ENCODE data around the gene DZIP1L. TPM values are rescaled to one million over a fixed set of nuclear protein-coding genes. Genes with fewer than 3 reads are reported as not detected.
"Not testable (repeated sequence)": the region's sequence is repeated elsewhere in the genome, so short reads cannot be mapped to it uniquely, and the experiment has no call there.

The DZIP1L gene
- total RNA-seq, 4 donors from 2014 or later = 12.7 to 23.0 (median 17.2) TPM

DNA sequence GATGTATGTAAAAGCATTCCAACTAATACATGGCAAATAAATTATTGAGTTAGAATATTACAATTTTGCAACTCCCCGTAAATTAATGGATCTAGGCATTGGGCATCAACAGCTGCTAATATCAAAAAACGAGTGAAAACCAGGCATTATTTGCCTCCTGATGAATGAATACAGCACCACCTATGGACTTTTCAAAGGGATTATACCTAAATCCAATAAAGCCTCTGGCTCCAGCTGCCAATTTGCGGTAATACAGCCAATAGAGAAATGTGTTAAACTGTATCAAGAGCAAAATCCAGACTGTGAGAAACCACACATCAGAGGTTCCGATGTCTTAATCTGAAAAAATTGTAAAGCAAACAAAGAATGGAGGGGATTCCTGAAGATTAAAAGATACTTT, 33.1 kb upstream of the DZIP1L start:
- 76 to 80% methylated on average over 4 of the region's 4 CpGs for WGBS, 2 donors
- no peaks in the 10 kb centered on the region for H3K4me1 ChIP-seq
- H3K4me3 ChIP-seq (replicated peaks in 1 of 3) = no peak overlapping the region
- no peak for DNase-seq
- H3K27me3 ChIP-seq = no peaks in the 10 kb centered on the region
- no peaks in the 10 kb centered on the region for H3K9me3 ChIP-seq
- intact Hi-C loops (cut with DNase I) = no loop called here
- TF ChIP-seq, protein P1, sequence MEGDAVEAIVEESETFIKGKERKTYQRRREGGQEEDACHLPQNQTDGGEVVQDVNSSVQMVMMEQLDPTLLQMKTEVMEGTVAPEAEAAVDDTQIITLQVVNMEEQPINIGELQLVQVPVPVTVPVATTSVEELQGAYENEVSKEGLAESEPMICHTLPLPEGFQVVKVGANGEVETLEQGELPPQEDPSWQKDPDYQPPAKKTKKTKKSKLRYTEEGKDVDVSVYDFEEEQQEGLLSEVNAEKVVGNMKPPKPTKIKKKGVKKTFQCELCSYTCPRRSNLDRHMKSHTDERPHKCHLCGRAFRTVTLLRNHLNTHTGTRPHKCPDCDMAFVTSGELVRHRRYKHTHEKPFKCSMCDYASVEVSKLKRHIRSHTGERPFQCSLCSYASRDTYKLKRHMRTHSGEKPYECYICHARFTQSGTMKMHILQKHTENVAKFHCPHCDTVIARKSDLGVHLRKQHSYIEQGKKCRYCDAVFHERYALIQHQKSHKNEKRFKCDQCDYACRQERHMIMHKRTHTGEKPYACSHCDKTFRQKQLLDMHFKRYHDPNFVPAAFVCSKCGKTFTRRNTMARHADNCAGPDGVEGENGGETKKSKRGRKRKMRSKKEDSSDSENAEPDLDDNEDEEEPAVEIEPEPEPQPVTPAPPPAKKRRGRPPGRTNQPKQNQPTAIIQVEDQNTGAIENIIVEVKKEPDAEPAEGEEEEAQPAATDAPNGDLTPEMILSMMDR (IDR thresholded peaks at IDR 0.05) = no peak
- TF ChIP-seq POLR2A (IDR thresholded peaks at IDR 0.05) = no peak
- no peak overlapping the region for H3K27ac ChIP-seq
- no peaks in the 10 kb centered on the region for H3K36me3 ChIP-seq

DNA sequence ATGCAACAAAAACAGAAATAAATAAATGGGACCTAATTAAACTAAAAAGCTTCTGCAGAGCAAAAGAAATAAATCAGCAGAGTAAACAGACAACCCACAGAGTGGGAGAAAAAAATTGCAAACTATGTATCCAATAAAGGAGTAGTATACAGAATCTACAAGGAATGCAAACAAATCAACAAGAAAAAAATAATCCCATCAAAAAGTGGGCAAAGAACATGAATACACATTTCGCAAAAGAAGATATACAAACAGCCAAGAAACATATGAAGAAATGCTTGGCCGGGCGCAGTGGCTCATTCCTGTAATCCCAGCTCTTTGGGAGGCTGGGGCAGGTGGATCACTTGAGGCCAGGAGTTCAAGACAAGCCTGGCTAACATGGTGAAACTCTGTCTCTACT, 26.8 kb upstream of the DZIP1L start:
- H3K36me3 ChIP-seq; DNase-seq; H3K4me3 ChIP-seq (replicated peaks in 1 of 3); intact Hi-C loops (cut with DNase I); H3K27ac ChIP-seq; H3K27me3 ChIP-seq; H3K9me3 ChIP-seq; H3K4me1 ChIP-seq: not testable (repeated sequence)
- 93 to 97% methylated on average over 3 of the region's 3 CpGs for WGBS, 2 donors

DNA sequence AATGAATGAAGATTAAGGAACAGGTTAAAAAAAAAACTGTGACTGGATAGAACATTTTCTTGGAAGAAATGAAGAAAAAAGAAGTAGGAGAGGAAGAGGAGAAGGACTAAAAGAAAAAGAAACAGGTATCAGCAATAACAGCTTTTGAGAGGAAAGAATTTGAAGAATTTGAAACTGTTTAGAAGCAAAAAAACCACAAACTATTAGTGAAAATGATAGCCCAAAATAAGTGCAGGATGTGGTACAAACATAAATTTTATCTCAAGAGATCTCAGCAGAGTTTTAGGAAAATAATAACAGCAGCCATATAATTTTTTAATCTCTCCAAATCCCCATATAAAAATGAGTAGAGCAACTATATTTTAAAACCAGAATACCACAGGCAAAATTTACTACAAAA, 25.5 kb upstream of the DZIP1L start:
- Histone ChIP-seq H3K27ac (no peak overlapping the region), H3K27me3 (no peaks in the 10 kb centered on the region), H3K9me3 (no peaks in the 10 kb centered on the region), H3K4me1 (no peaks in the 10 kb centered on the region), H3K4me3 (replicated peaks in 1 of 3) (no peak overlapping the region), H3K36me3 (no peaks in the 10 kb centered on the region)
- no peak for DNase-seq
- TF ChIP-seq, protein P1 (IDR thresholded peaks at IDR 0.05) = no peak
- no peak for TF ChIP-seq POLR2A (IDR thresholded peaks at IDR 0.05)
- intact Hi-C loops (cut with DNase I) = no loop called here

DNA sequence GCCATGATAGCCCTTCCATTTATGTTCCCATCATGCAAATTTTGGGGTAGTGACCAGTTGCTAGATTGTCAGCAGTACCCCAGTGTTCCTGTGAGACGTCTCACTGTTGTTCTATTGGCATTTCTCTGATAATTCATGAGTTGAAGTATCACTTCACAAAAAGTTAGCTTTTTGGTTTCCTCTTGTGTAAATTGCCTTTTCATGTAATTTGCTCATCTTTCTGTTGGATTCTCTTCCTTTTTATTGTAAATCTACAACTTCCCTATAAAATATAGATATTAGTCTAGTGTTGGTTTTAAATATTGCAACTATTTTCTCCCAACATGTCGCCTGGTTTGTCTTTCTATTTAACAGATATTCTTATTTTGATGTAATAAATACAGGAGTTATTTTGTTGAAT, 24.3 kb upstream of the DZIP1L start:
- H3K36me3 ChIP-seq = no peaks in the 10 kb centered on the region
- H3K4me3 ChIP-seq (replicated peaks in 1 of 3) = no peak overlapping the region
- H3K4me1 ChIP-seq = no peaks in the 10 kb centered on the region
- H3K27me3 ChIP-seq = no peaks in the 10 kb centered on the region
- no peak overlapping the region for H3K27ac ChIP-seq
- no peaks in the 10 kb centered on the region for H3K9me3 ChIP-seq
- TF ChIP-seq POLR2A (IDR thresholded peaks at IDR 0.05) = no peak
- TF ChIP-seq, protein P1 (IDR thresholded peaks at IDR 0.05) = no peak
- WGBS, 2 donors = 42 to 90% methylated on average over 2 of the region's 2 CpGs
- no peak for DNase-seq
- intact Hi-C loops (cut with DNase I) = no loop called here

DNA sequence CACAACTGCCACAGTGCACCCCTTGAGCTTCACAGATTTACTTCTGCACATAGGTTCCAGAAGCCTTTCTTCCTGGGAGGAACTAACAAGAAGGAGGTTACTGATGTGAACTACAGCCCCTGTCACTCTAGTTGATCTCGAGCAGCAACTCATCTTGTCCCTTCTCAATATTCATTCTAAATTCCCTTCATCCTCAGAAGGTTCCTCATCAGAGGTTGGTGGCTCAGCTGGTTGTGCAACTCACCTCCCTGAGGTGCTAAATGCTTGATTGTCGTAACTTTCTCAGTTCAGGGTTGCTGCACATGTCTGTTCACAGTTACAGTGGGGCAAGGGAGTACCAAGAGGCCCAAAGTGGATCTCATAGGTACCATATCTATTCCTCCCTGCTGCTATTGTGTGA, 22.5 kb upstream of the DZIP1L start:
- H3K9me3 ChIP-seq = no peaks in the 10 kb centered on the region
- 75 to 86% methylated on average over 2 of the region's 2 CpGs for WGBS, 2 donors
- H3K27me3 ChIP-seq = no peaks in the 10 kb centered on the region
- H3K36me3 ChIP-seq = no peaks in the 10 kb centered on the region
- intact Hi-C loops (cut with DNase I) = no loop called here
- H3K27ac ChIP-seq = no peak overlapping the region
- no peak for TF ChIP-seq POLR2A (IDR thresholded peaks at IDR 0.05)
- TF ChIP-seq, protein P1 (IDR thresholded peaks at IDR 0.05) = no peak
- DNase-seq = no peak
- H3K4me3 ChIP-seq (replicated peaks in 1 of 3) = no peak overlapping the region
- no peaks in the 10 kb centered on the region for H3K4me1 ChIP-seq

DNA sequence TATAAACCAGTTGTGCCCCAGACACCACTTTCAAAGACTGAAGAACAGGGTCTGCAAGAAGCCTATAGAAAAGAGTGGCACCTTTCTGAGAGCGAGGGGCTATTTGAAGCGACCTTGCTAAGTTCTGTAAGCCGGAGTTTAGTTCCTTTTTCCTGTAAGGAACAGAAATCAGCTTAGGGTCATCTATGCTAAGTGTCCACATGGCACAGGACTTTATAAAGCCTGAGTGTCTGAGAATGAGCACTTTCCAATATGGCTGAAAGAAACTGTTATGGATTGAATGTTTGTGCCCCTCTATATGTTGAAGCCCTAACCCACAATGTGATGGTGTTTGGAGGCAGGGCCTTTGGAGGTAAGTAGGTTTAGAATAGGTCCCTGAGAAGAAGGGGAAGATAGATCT, 20.8 kb upstream of the DZIP1L start:
- no peak overlapping the region for H3K27ac ChIP-seq
- 83 to 94% methylated on average over 3 of the region's 3 CpGs for WGBS, 2 donors
- intact Hi-C loops (cut with DNase I) = no loop called here

More for the DNA sequence above, 20.8 kb upstream of the DZIP1L start:
- Histone ChIP-seq H3K9me3 (no peaks in the 10 kb centered on the region), H3K4me1 (no peaks in the 10 kb centered on the region), H3K27me3 (no peaks in the 10 kb centered on the region), H3K4me3 (replicated peaks in 1 of 3) (no peak overlapping the region), H3K36me3 (no peaks in the 10 kb centered on the region)
- no peak for DNase-seq
- no peak for TF ChIP-seq POLR2A (IDR thresholded peaks at IDR 0.05)
- TF ChIP-seq, protein P1 (IDR thresholded peaks at IDR 0.05) = no peak
